Small intestine (tissue), 7 donors: Measurements from ENCODE around the gene INTS1. TPM values are rescaled to one million over a fixed set of nuclear protein-coding genes. Genes with fewer than 3 reads are reported as not detected.

Source experiments
- DNase-seq, 2 donors: peaks; one replicate each; pipeline versions ENCODE4 v3.0.0 to v3.0.0-alpha.2; 2013
- FAIRE-seq: peaks from 2 replicates; lab custom pipeline; 2012; peaks lifted over from hg19 to GRCh38; lab: Jason Lieb, UNC
- H3K27ac ChIP-seq, 3 donors: one replicate each; pipeline ENCODE4 v1.5.1; 2013; ENCODE audit warnings: low read length in 2 of 3, mild to moderate bottlenecking in 2 of 3, control low read depth in 1 of 3, inconsistent platforms in 1 of 3, low read depth in 1 of 3, moderate library complexity in 1 of 3
- H3K27me3 ChIP-seq, 3 donors: one replicate each; pipeline ENCODE4 v1.6.1; 2013; ENCODE audit warnings: low read length in 3 of 3, inconsistent platforms in 1 of 3; ENCODE audit not compliant: control insufficient read depth in 3 of 3, insufficient read depth in 3 of 3
- H3K36me3 ChIP-seq, 3 donors: one replicate each; pipeline ENCODE4 v1.6.1; 2013; ENCODE audit warnings: low read length in 3 of 3, inconsistent platforms in 1 of 3, low read depth in 1 of 3, mild to moderate bottlenecking in 1 of 3, moderate library complexity in 1 of 3; ENCODE audit not compliant: control insufficient read depth in 3 of 3, insufficient read depth in 2 of 3
- H3K4me1 ChIP-seq, 3 donors: one replicate each; pipeline ENCODE4 v1.6.1; 2013; ENCODE audit warnings: low read length in 2 of 3, inconsistent platforms in 1 of 3, low read depth in 1 of 3, mild to moderate bottlenecking in 1 of 3, moderate library complexity in 1 of 3; ENCODE audit not compliant: control insufficient read depth in 3 of 3, insufficient read depth in 2 of 3
- H3K4me3 ChIP-seq, 3 donors: one replicate each; pipeline ENCODE4 v1.5.1; 2013; ENCODE audit warnings: low read length in 3 of 3, control low read depth in 1 of 3, inconsistent platforms in 1 of 3, low read depth in 1 of 3, mild to moderate bottlenecking in 1 of 3, moderate library complexity in 1 of 3
- H3K9me3 ChIP-seq, 2 donors: one replicate each; pipeline ENCODE4 v1.6.1; 2013; ENCODE audit warnings: low read depth in 1 of 2, low read length in 1 of 2; ENCODE audit not compliant: control insufficient read depth in 2 of 2, insufficient read depth in 1 of 2
- WGBS, 3 donors: extraction: QIAGEN DNeasy Blood & Tissue Kit; methylation state at CpG; one replicate each; pipeline ENCODE4 v1.1.7; 2013; 5-methylcytosine and 5-hydroxymethylcytosine counted together
- polyA plus RNA-seq, 4 donors: library from polyadenylated mRNA; stranded (reverse) in 3 of 4; unstranded in 1 of 4; fragments of 200-250 nt in 3 of 4; fragments of 120-200 nt in 1 of 4; gene quantifications; one replicate each; pipeline versions ENCODE4 v1.2.1 to v1.2.3, GENCODE V29; 2013
- donor health status: healthy with polysubstance abuse.
- donor health status: control.
- donor health status: control.
- donor health status: Bipolar disorder and iron deficiency.
- donor health status: healthy.

The INTS1 gene
- polyA plus RNA-seq, 4 donors, result 48.9 to 83.2 (median 68.9) TPM

DNA sequence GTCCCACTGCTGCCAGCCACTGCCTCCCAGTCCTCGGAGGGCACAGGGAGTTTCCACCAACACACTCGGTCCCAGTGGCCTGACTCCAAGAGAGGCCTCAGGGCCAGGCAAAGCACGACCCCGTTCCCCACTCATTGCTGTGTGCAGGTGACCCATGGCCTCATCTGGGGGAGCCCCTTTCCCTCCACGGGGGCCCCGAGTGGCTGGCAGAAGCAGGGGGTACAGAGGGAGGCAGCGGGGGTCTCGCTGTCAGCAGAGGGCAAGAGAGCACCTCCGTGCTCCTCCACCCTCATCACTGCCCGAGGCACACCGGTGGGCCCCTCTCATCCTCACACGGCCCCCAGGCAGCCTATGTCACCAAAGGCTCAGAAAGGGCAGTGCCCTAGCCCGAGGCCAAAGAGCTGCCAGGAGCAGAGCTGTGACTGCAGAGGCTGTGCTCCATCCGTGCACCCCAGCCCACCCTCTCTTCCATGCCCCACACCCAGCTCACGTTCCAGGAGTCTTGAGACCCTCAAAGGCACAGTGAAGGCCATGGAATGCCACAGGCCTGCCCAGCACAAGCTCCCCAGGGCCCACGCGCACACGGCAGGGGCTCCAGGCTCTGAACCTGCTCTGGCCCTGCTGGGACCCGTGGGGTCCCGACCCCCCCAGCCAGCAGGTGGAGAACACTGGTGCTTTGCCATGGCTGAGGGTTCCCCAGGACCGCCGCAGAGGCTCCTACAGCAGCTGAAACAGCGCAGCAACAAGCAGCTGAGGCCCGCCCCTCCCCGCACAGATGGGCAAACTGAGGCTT, 70.9 kb downstream of the INTS1 start:
- H3K4me1 ChIP-seq, result peaks cover 0 to 3% (median 0%) of the 10 kb centered on the region in 3 donors
- FAIRE-seq (no peak), DNase-seq (no peak)
- H3K36me3 ChIP-seq, result peaks cover 2 to 41% (median 7%) of the 10 kb centered on the region in 3 donors
- no peak overlapping the region for H3K27ac ChIP-seq
- WGBS, 3 donors, result 71 to 78% (median 72%) methylated on average over 22 to 25 of the region's 25 CpGs
- H3K27me3 ChIP-seq, result peaks cover 0 to 15% (median 0%) of the 10 kb centered on the region in 3 donors
- no peak overlapping the region for H3K4me3 ChIP-seq
- H3K9me3 ChIP-seq, result no peaks in the 10 kb centered on the region

DNA sequence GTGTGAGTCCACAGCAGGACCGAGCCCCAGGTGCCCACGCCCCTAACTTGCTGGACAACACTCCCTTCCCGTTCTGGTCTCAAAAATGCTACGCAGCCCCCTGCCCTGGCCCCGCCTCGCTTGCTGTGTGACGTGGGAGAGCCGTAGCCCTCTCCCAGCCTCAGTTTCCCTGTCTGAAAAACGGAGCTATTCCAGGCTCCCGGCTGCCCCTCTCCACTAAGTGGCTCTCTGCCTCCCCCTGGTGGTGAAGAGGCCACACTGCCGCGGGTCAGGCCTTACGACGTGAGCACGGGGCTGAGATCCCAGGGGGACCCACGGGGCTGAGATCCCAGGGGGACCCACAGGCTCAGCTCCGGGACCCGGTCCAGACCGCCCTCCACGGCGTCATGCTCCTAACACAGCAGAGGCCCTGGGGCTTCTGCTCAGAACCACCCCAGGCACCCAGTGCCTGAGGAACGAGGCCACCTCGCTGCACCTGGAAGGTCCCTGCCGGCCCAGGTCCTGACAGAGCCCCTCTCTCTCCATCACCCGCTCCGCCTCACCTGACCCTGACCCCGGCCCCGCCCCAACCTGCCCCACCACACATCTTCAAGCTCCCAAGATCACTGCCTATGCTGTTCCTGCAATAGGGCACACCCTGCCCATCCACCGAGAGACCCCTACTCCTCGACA, 71.6 kb downstream of the INTS1 start:
- 9 to 18% (median 15%) methylated on average over 27 to 30 of the region's 30 CpGs for WGBS, 3 donors
- H3K27me3 ChIP-seq, result peaks cover 0 to 15% (median 0%) of the 10 kb centered on the region in 3 donors
- no peak for FAIRE-seq

GRCh38 chr7:1431634-1432380, 72.4 kb downstream of the INTS1 start:
- H3K9me3 ChIP-seq, result no peaks in the 10 kb centered on the region
- no peak overlapping the region for H3K27ac ChIP-seq
- WGBS, 3 donors, result 12 to 38% (median 20%) methylated on average over 22 of the region's 22 CpGs
- H3K4me1 ChIP-seq, result peaks cover 0 to 3% (median 0%) of the 10 kb centered on the region in 3 donors
- H3K36me3 ChIP-seq, result peaks cover 2 to 28% (median 3%) of the 10 kb centered on the region in 3 donors
- no peak for FAIRE-seq
- DNase-seq, result no peak
- peaks cover 0 to 17% (median 0%) of the 10 kb centered on the region in 3 donors for H3K27me3 ChIP-seq
- H3K4me3 ChIP-seq, result no peak overlapping the region

More for the DNA sequence above, 71.6 kb downstream of the INTS1 start:
- Histone ChIP-seq H3K4me1 (peaks cover 0 to 3% (median 0%) of the 10 kb centered on the region in 3 donors), H3K4me3 (no peak overlapping the region), H3K9me3 (no peaks in the 10 kb centered on the region), H3K27ac (no peak overlapping the region), H3K36me3 (peaks cover 2 to 34% (median 7%) of the 10 kb centered on the region in 3 donors)
- DNase-seq, result peak; percentile 65 to 76

- Histone ChIP-seq H3K9me3 (no peaks in the 10 kb centered on the region), H3K4me1 (peaks cover 0 to 3% (median 0%) of the 10 kb centered on the region in 3 donors), H3K4me3 (no peak overlapping the region), H3K27ac (no peak overlapping the region), H3K27me3 (peaks cover 0 to 17% (median 0%) of the 10 kb centered on the region in 3 donors), H3K36me3 (peaks cover 0 to 23% (median 2%) of the 10 kb centered on the region in 3 donors)
- 17 to 43% (median 29%) methylated on average over 7 to 10 of the region's 10 CpGs for WGBS, 3 donors
- DNase-seq (no peak), FAIRE-seq (no peak)
These were observed 73.0 kb downstream of the INTS1 start for GRCh38 chr7:1431226-1431625.

GRCh38 chr7:1430056-1430845, 73.9 kb downstream of the INTS1 start:
- H3K36me3 ChIP-seq, result peaks cover 0 to 16% (median 0%) of the 10 kb centered on the region in 3 donors
- FAIRE-seq, result no peak
- H3K4me3 ChIP-seq, result no peak overlapping the region
- DNase-seq, result no peak
- WGBS, 3 donors, result 61 to 68% (median 66%) methylated on average over 28 to 32 of the region's 32 CpGs
- no peaks in the 10 kb centered on the region for H3K9me3 ChIP-seq
- peaks cover 0 to 17% (median 0%) of the 10 kb centered on the region in 3 donors for H3K27me3 ChIP-seq
- H3K27ac ChIP-seq, result no peak overlapping the region
- H3K4me1 ChIP-seq, result peaks cover 0 to 3% (median 0%) of the 10 kb centered on the region in 3 donors

DNA sequence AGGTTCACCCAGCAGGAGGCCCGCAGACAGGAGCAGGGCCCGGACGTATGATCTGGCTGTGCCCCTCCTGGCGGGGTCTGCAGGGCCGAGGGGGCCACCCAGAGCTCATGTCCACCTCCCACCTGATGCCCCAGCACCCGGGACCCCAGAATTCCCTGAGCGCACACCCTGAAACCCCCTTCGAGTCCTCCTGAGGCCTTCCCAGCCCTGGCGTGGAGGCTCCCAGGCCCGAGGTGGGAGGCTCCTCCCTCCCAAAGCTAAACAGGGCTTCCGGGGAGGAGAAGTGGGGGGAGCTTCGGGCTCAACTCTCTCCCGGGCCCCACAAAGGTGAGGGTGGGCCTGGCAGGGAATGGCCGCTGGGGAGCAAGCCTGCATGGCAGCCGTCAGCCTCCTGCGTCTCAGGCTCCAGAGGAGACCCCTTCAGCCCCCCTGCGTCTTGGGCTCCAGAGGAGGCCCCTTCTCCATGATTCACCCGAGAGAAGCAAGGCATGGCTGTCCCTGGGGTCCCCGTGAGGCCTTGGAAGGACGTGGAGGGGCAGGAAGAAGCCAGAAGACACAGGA, 75.2 kb downstream of the INTS1 start:
- no peak for DNase-seq
- Histone ChIP-seq H3K4me3 (no peak overlapping the region), H3K9me3 (no peaks in the 10 kb centered on the region), H3K27ac (no peak overlapping the region), H3K27me3 (peaks cover 0 to 19% (median 2%) of the 10 kb centered on the region in 3 donors), H3K4me1 (peaks cover 0 to 3% (median 0%) of the 10 kb centered on the region in 3 donors), H3K36me3 (peaks cover 0 to 4% (median 0%) of the 10 kb centered on the region in 3 donors)
- no peak for FAIRE-seq
- 49 to 54% (median 50%) methylated on average over 18 to 20 of the region's 20 CpGs for WGBS, 3 donors

DNA sequence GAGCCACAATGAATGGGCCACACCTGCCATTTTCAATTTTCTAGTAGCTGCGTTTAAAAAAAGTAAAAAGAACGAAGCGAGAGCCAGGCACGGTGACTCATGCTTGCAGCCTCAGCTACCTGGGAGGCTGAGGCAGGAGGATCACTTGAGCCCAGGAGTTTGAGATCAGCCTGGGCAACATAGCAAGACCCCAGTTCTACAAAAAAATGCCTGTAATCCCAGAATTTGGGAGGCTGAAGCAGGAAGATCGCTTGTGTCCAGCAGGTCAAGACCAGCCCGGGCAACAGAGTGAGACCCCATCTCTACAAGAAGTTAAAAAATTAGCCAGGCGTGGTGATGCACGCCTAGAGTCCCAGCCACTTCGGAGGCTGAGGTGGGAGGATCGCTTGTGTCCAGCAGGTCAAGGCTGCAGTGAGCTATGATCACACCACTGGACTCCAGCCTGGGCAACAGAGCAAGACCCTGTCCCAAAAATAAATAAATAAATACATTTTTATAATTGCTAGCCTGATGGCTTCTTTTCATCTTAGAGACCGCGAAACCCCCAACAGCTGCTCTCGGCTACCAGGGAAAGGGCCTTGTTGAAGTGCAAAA, 77.0 kb downstream of the INTS1 start:
- no peaks in the 10 kb centered on the region for H3K36me3 ChIP-seq
- H3K4me3 ChIP-seq, result no peak overlapping the region
- H3K27me3 ChIP-seq, result peaks cover 0 to 27% (median 2%) of the 10 kb centered on the region in 3 donors
- 82 to 89% (median 82%) methylated on average over 13 of the region's 13 CpGs for WGBS, 3 donors
- H3K4me1 ChIP-seq, result peaks cover 0 to 4% (median 0%) of the 10 kb centered on the region in 3 donors
- FAIRE-seq (no peak), DNase-seq (no peak)
- H3K9me3 ChIP-seq, result no peaks in the 10 kb centered on the region
- no peak overlapping the region for H3K27ac ChIP-seq
